C4-2B (cell line): ENCODE results near the gene AGRP.

Experiments
- ZFX ChIP-seq: fragments of 450-650 bp; IDR thresholded peaks from 2 replicates; pipeline ENCODE4 v1.6.1; 2017
- TF ChIP-seq, protein P1 (sequence below): fragments of 450-650 bp; conservative IDR thresholded peaks from 2 replicates; pipeline ENCODE4 v1.5.1; 2017; ENCODE audit warnings: mild to moderate bottlenecking

DNA sequence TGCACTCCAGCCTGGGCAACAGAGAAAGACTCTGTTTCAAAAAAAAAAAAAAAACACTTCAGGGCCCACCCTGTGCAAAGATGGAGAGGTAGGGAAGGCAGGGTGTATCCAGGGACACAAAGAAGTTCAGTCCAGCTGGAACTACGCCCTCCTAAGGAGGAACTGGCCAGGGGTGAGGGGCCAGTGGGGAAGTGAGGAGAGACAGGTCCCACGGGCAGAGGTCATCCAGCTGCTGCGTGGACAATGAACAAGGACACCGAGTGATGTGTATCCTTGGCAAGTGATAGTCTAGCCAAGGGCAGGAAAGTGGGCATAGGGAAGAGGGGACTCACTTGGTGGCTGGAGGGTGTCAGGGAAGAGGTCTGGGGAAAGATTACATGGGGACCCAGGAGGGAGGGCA, 35.9 kb upstream of the AGRP start:
- TF ChIP-seq, protein P1, sequence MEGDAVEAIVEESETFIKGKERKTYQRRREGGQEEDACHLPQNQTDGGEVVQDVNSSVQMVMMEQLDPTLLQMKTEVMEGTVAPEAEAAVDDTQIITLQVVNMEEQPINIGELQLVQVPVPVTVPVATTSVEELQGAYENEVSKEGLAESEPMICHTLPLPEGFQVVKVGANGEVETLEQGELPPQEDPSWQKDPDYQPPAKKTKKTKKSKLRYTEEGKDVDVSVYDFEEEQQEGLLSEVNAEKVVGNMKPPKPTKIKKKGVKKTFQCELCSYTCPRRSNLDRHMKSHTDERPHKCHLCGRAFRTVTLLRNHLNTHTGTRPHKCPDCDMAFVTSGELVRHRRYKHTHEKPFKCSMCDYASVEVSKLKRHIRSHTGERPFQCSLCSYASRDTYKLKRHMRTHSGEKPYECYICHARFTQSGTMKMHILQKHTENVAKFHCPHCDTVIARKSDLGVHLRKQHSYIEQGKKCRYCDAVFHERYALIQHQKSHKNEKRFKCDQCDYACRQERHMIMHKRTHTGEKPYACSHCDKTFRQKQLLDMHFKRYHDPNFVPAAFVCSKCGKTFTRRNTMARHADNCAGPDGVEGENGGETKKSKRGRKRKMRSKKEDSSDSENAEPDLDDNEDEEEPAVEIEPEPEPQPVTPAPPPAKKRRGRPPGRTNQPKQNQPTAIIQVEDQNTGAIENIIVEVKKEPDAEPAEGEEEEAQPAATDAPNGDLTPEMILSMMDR = no peak
- TF ChIP-seq ZFX = no peak
